Measurements from ENCODE around the gene GLO1.
A peak's percentile ranks its signal among the peaks of the same experiment; 100 is the strongest.

Gene GLO1
- long read RNA-seq, transcript GLO1-201 (6 exons, 2,012 nt) = major isoform, 905 of 944 reads
- long read RNA-seq, partial matches to known transcripts = 20 of 944 reads
- long read RNA-seq, other reads (novel, unspliced or antisense) = 18 of 944 reads

GRCh38 chr6:38702558-38703397, at the start of gene GLO1:
GLO1 (minus strand) TSS chr6:38703145; CDS start chr6:38703054, 91 bp downstream.
- TF ChIP-seq CTCF (IDR thresholded peaks at IDR 0.05; ENCODE audit: insufficient read depth, low read length) (no peak), POLR2AphosphoS5 (IDR thresholded peaks at IDR 0.05; ENCODE audit: low read depth) (peak; percentile 89)
- DNase-seq (ENCODE audit: low read depth in 1 of 2, low spot score in 1 of 2) = peak; percentile 96 to 98
- Histone ChIP-seq H3K27ac (replicated peaks) (peak within 1 kb of the TSS; percentile 84), H3K27me3 (ENCODE audit: insufficient read depth, poor library complexity, severe bottlenecking) (no peaks in the 10 kb centered on the region), H3K4me3 (replicated peaks; ENCODE audit: insufficient read depth, low read length) (peak within 1 kb of the TSS; percentile 60)

GRCh38 chr6:38750968-38751615, 48.1 kb upstream of the GLO1 start:
- no peaks in the 10 kb centered on the region for H3K27me3 ChIP-seq (ENCODE audit: insufficient read depth, poor library complexity, severe bottlenecking)
- no peak for TF ChIP-seq REST (IDR thresholded peaks at IDR 0.05; ENCODE audit: insufficient replicate concordance, low read depth)
- no peak overlapping the region for H3K4me3 ChIP-seq (replicated peaks; ENCODE audit: insufficient read depth, low read length)
- H3K27ac ChIP-seq (replicated peaks) = no peak overlapping the region
- no peak for DNase-seq (ENCODE audit: low read depth in 1 of 2, low spot score in 1 of 2)

GRCh38 chr6:38749473-38749872, 46.5 kb upstream of the GLO1 start:
- no peak for TF ChIP-seq SPI1 (IDR thresholded peaks at IDR 0.05; ENCODE audit: borderline replicate concordance, low read depth)
- H3K4me3 ChIP-seq (replicated peaks; ENCODE audit: insufficient read depth, low read length) = no peak overlapping the region

GRCh38 chr6:38739532-38739931, 36.6 kb upstream of the GLO1 start:
- Histone ChIP-seq H3K27me3 (ENCODE audit: insufficient read depth, poor library complexity, severe bottlenecking) (peaks cover 2% of the 10 kb centered on the region), H3K4me3 (replicated peaks; ENCODE audit: insufficient read depth, low read length) (no peak overlapping the region), H3K27ac (replicated peaks) (no peak overlapping the region)
- TF ChIP-seq POLR2AphosphoS5 (IDR thresholded peaks at IDR 0.05; ENCODE audit: low read depth) = no peak
- no peak for TF ChIP-seq SPI1 (IDR thresholded peaks at IDR 0.05; ENCODE audit: borderline replicate concordance, low read depth)
- TF ChIP-seq REST (IDR thresholded peaks at IDR 0.05; ENCODE audit: insufficient replicate concordance, low read depth) = no peak
- no peak for TF ChIP-seq GABPA (IDR thresholded peaks at IDR 0.05; ENCODE audit: low read depth)
- TF ChIP-seq CTCF (IDR thresholded peaks at IDR 0.05; ENCODE audit: insufficient read depth, low read length) = no peak
- no peak for DNase-seq (ENCODE audit: low read depth in 1 of 2, low spot score in 1 of 2)

More at GRCh38 chr6:38749473-38749872, 46.5 kb upstream of the GLO1 start:
- Histone ChIP-seq H3K27ac (replicated peaks) (no peak overlapping the region), H3K27me3 (ENCODE audit: insufficient read depth, poor library complexity, severe bottlenecking) (peaks cover 2% of the 10 kb centered on the region)
- DNase-seq (ENCODE audit: low read depth in 1 of 2, low spot score in 1 of 2) = no peak
